ENCODE data around the gene WDR1. TPM values are rescaled to one million over a fixed set of nuclear protein-coding genes. Genes with fewer than 3 reads are reported as not detected.
A peak's percentile ranks its signal among the peaks of the same experiment; 100 is the strongest.

The WDR1 gene
- total RNA-seq, 1 experiment from 2014 or later: 367 TPM

GRCh38 chr4:10115797-10116568 is 616 bp downstream of the WDR1 start:
- Histone ChIP-seq H3K23ac (ENCODE audit: insufficient read length, low read depth, low read length) (no peak overlapping the region), H3K4me2 (ENCODE audit: insufficient read depth, insufficient read length, low read length) (peak overlapping the region; percentile 59), H2BK20ac (ENCODE audit: low read depth, low read length, poor library complexity, severe bottlenecking) (no peak overlapping the region), H3K9ac (ENCODE audit: extremely low read depth, insufficient read length, low read length) (peak overlapping the region; percentile 35), H3K4ac (ENCODE audit: low read depth, low read length) (no peak overlapping the region; the same call in 1 of the 2 replicates), H2BK120ac (ENCODE audit: low read depth, low read length, poor library complexity, severe bottlenecking) (no peak overlapping the region), H3K27ac (ENCODE audit: insufficient read length, low read depth, low read length) (no peak overlapping the region), H4K5ac (ENCODE audit: insufficient read length, low read depth, low read length) (no peak overlapping the region), H4K91ac (ENCODE audit: insufficient read length, low read depth, low read length) (no peak overlapping the region), H3K23me2 (ENCODE audit: insufficient read length, low read depth, low read length, poor library complexity, severe bottlenecking) (peaks cover 13% of the 10 kb centered on the region), H2BK5ac (ENCODE audit: insufficient read length, low read length) (no peak overlapping the region), H3K79me2 (ENCODE audit: insufficient read depth, low read length) (peaks cover 21% of the 10 kb centered on the region; the same call in 1 of the 2 replicates), H3K9me3 (ENCODE audit: control insufficient read depth, low read depth, low read length) (no peaks in the 10 kb centered on the region), H2AK5ac (ENCODE audit: insufficient read length, low read length) (no peak overlapping the region), H2BK12ac (ENCODE audit: insufficient read length, low read depth, low read length) (no peak overlapping the region), H4K20me1 (ENCODE audit: control insufficient read depth, insufficient read depth, insufficient read length) (peaks cover 2% of the 10 kb centered on the region), H2AFZ (ENCODE audit: low read length) (no peak overlapping the region), H3K79me1 (ENCODE audit: insufficient read depth, low read depth, low read length, poor library complexity, severe bottlenecking) (peaks cover 3% of the 10 kb centered on the region), H3T11ph (ENCODE audit: low read length) (no peak overlapping the region), H3K18ac (ENCODE audit: insufficient read length, low read depth, low read length) (peak overlapping the region; percentile 71), H3K56ac (ENCODE audit: insufficient read length, low read depth, low read length) (no peak overlapping the region), H3K27me3 (ENCODE audit: insufficient read depth, low read length) (no peaks in the 10 kb centered on the region), H4K8ac (replicated peaks; ENCODE audit: insufficient read length, low read depth, low read length) (no peak overlapping the region), H3K14ac (ENCODE audit: insufficient read depth, low read length) (peak overlapping the region; percentile 88), H2BK15ac (ENCODE audit: low read depth, low read length) (no peak overlapping the region), H3K4me1 (ENCODE audit: insufficient read depth, low read length) (peaks cover 15% of the 10 kb centered on the region)
- Mint-ChIP-seq H3K4me1 (peaks cover 62 to 70% of the 10 kb centered on the region in 2 experiments), H3K27ac (peak overlapping the region; percentile 94 to 98 (median 97)), H3K9me3 (no peaks in the 10 kb centered on the region; a peak in 1 of 5 replicates), H3K4me3 (peak overlapping the region; percentile 94 to 96), H3K36me3 (ENCODE audit: insufficient read depth in 1 of 3, low read depth in 3 of 3) (peaks cover 39 to 51% (median 51%) of the 10 kb centered on the region in 3 experiments), H3K27me3 (ENCODE audit: low read depth) (no peaks in the 10 kb centered on the region; the same call in 1 of the 2 replicates)
- no peak for TF ChIP-seq CTCF (conservative IDR thresholded peaks at IDR 0.05)
- WGBS (ENCODE audit: extremely low coverage, insufficient read length, low lambda C conversion rate): no CpG with 5 or more reads among the region's 70 CpGs
- peak; percentile 75 for DNase-seq

Measured in H9 (cell line).